Esophagus squamous epithelium (tissue), 5 donors: ENCODE measurements around the gene ICAM1. TPM values are rescaled to one million over a fixed set of nuclear protein-coding genes. Genes with fewer than 3 reads are reported as not detected.

Experiments
- DNase-seq: peaks from one replicate; lab custom pipeline; 2025; lab: John Stamatoyannopoulos, UW
- H3K27ac ChIP-seq, 4 donors: fragments of 200-600 bp; sonication (generic); one replicate each; pipeline ENCODE4 v1.5.1; 2016 to 2019; ENCODE audit warnings: mild to moderate bottlenecking in 1 of 4
- H3K27me3 ChIP-seq, 4 donors: fragments of 200-600 bp; sonication (generic); 1 replicate in 3 of 4; 2 replicates in 1 of 4; pipeline versions ENCODE4 v1.5.1 to v1.6.0; 2017 to 2021; ENCODE audit warnings: antibody characterized with exemption in 1 of 4
- H3K36me3 ChIP-seq, 3 donors: fragments of 200-600 bp; sonication (generic); one replicate each; pipeline ENCODE4 v1.5.1; 2016 to 2019
- H3K4me1 ChIP-seq, 3 donors: fragments of 200-600 bp; sonication (generic); one replicate each; pipeline ENCODE4 v1.5.1; 2017 to 2019
- H3K4me3 ChIP-seq, 4 donors: fragments of 200-600 bp; sonication (generic); 1 replicate in 3 of 4; 2 replicates in 1 of 4; pipeline ENCODE4 v1.5.1; 2016 to 2019; ENCODE audit warnings: mild to moderate bottlenecking in 2 of 4, moderate library complexity in 1 of 4
- H3K9me3 ChIP-seq, 3 donors: fragments of 200-600 bp; sonication (generic); one replicate each; pipeline ENCODE4 v1.5.1; 2016 to 2019
- POLR2A ChIP-seq, 4 donors: fragments of 450-650 bp; IDR thresholded peaks; one replicate each; pipeline ENCODE4 v1.6.1; 2017; ENCODE audit warnings: antibody characterized with exemption in 4 of 4, mild to moderate bottlenecking in 4 of 4, moderate library complexity in 3 of 4
- WGBS, 2 donors: methylation state at CpG; one replicate each; pipeline ENCODE4 v1.1.5; 2018; 5-methylcytosine and 5-hydroxymethylcytosine counted together
- intact Hi-C: fragments of 100-400 bp; cut with DNase I; formaldehyde crosslinking; loops from one replicate; pipeline ENCODE4 v1.15.0; 2022
- small RNA-seq, 4 donors: library from RNA; depleted of rRNA; stranded (forward); fragments of <200 nt; gene quantifications; one replicate each; pipeline ENCODE3, GENCODE V24; 2016
- total RNA-seq, 4 donors: library from RNA; depleted of rRNA; stranded (reverse); fragments of >200 nt; gene quantifications; one replicate each; pipeline ENCODE4 v1.1.0, GENCODE V29; 2016
- TF ChIP-seq, protein P1 (sequence below), 6 experiments: fragments of 450-650 bp in 4 of 6; fragments of 200-600 bp in 2 of 6; sonication (generic) in 2 of 6; IDR thresholded peaks; one replicate each; pipeline ENCODE4 v1.5.1; 2016 to 2019; ENCODE audit warnings: antibody characterized with exemption in 6 of 6, mild to moderate bottlenecking in 4 of 6, moderate library complexity in 4 of 6
- donor health status: DM: yes; HTN: yes; CAD: no.

Gene ICAM1
- total RNA-seq, 4 donors from 2014 or later = 5.4 to 26.4 (median 7.7) TPM

- TF ChIP-seq POLR2A (IDR thresholded peaks at IDR 0.05) = peak in 2 of 4 donors; percentile 66 to 72
- TF ChIP-seq, protein P1, sequence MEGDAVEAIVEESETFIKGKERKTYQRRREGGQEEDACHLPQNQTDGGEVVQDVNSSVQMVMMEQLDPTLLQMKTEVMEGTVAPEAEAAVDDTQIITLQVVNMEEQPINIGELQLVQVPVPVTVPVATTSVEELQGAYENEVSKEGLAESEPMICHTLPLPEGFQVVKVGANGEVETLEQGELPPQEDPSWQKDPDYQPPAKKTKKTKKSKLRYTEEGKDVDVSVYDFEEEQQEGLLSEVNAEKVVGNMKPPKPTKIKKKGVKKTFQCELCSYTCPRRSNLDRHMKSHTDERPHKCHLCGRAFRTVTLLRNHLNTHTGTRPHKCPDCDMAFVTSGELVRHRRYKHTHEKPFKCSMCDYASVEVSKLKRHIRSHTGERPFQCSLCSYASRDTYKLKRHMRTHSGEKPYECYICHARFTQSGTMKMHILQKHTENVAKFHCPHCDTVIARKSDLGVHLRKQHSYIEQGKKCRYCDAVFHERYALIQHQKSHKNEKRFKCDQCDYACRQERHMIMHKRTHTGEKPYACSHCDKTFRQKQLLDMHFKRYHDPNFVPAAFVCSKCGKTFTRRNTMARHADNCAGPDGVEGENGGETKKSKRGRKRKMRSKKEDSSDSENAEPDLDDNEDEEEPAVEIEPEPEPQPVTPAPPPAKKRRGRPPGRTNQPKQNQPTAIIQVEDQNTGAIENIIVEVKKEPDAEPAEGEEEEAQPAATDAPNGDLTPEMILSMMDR (IDR thresholded peaks at IDR 0.05) = no peak
- peak within 1 kb of the TSS; percentile 82 to 97 (median 87) for H3K4me3 ChIP-seq
- H3K36me3 ChIP-seq = peaks cover 16 to 26% (median 21%) of the 10 kb centered on the region in 3 donors
- H3K27ac ChIP-seq = peak within 1 kb of the TSS; percentile 81 to 93 (median 92)
- H3K4me1 ChIP-seq = peaks cover 14 to 36% (median 16%) of the 10 kb centered on the region in 3 donors
- 0 to 1% methylated on average over 17 to 23 of the region's 82 CpGs for WGBS, 2 donors
- H3K27me3 ChIP-seq = no peaks in the 10 kb centered on the region
- peak; percentile 77 for DNase-seq
- H3K9me3 ChIP-seq = no peaks in the 10 kb centered on the region
- intact Hi-C loops = no loop called here
Observed at GRCh38 chr19:10332965-10333757, 62.2 kb downstream of the ICAM1 start, which contains the start of gene RAVER1. Gene RAVER1, minus strand, starts transcription at chr19:10333529. Its CDS starts 22 bp downstream, at chr19:10333507.

DNA sequence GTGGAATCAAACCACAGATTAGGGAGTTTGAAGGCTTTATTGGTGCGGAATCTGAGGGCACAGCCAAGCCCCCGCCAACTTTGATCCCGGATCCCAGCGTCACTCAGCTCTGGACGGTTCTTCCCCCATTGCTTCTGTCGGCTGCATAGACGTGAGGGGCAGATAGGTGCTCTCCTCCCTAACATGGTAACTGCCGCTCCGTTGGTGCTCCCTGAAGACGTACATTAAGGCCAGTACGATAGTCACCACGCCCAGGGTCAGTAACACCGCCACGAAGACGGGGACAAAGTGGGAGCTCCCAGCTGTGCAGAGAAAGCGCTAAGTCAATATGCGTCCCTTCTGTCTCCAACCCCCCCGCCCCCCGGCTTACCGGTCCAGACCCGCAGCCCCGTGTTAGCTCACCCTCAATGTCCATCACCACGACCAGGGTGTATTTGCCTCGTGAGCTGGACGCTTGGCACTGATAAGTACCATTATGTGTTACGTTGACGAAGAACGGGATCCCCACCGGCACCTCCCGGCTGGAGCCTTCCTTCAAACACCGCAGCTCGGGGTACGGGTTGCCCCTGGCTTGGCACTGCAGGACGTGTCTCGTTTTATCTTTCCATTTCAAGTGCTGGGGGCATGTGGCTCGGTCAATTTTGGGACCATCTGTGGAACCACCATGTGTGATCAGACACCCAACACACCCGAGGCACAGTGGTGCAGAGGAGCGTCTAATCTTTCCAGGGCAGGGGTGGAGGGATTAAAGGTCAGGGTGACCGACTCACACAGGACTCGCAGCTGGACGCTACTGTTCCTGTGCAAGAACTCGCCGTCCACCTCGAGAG is 63.1 kb downstream of the ICAM1 start:
- Histone ChIP-seq H3K4me1 (peaks cover 14 to 36% (median 16%) of the 10 kb centered on the region in 3 donors), H3K9me3 (no peaks in the 10 kb centered on the region), H3K4me3 (peak overlapping the region; percentile 82 to 97 (median 87)), H3K27ac (peak overlapping the region; percentile 81 to 93 (median 92)), H3K36me3 (peaks cover 9 to 18% (median 13%) of the 10 kb centered on the region in 3 donors), H3K27me3 (no peaks in the 10 kb centered on the region)
- no peak for DNase-seq
- intact Hi-C loops = no loop called here
- 22 to 24% methylated on average over 14 to 25 of the region's 44 CpGs for WGBS, 2 donors
- TF ChIP-seq, protein P1 (IDR thresholded peaks at IDR 0.05) = no peak
- no peak for TF ChIP-seq POLR2A (IDR thresholded peaks at IDR 0.05)

- WGBS, 2 donors = 3 to 11% methylated on average over 11 to 21 of the region's 59 CpGs
- H3K9me3 ChIP-seq = no peaks in the 10 kb centered on the region
- DNase-seq = peak; percentile 43
- peak overlapping the region; percentile 82 to 97 (median 87) for H3K4me3 ChIP-seq
- peak overlapping the region; percentile 81 to 93 (median 92) for H3K27ac ChIP-seq
- TF ChIP-seq, protein P1 (IDR thresholded peaks at IDR 0.05) = peak in 1 of 6 experiments; percentile 9
- TF ChIP-seq POLR2A (IDR thresholded peaks at IDR 0.05) = peak in 2 of 4 donors; percentile 29 to 35
- H3K4me1 ChIP-seq = peaks cover 14 to 36% (median 16%) of the 10 kb centered on the region in 3 donors
- intact Hi-C loops = no loop called here
- H3K36me3 ChIP-seq = peaks cover under 1 to 10% (median 5%) of the 10 kb centered on the region in 3 donors
- no peaks in the 10 kb centered on the region for H3K27me3 ChIP-seq
Observed at GRCh38 chr19:10334588-10335351, 63.9 kb downstream of the ICAM1 start.

- Histone ChIP-seq H3K27ac (peak overlapping the region in 3 of 4 donors; percentile 52 to 93 (median 91)), H3K4me3 (peak overlapping the region; percentile 82 to 97 (median 87))
Observed at GRCh38 chr19:10335352-10335985, 64.5 kb downstream of the ICAM1 start.

More at GRCh38 chr19:10335352-10335985, 64.5 kb downstream of the ICAM1 start:
- H3K4me1 ChIP-seq = peaks cover 14 to 36% (median 16%) of the 10 kb centered on the region in 3 donors
- TF ChIP-seq POLR2A (IDR thresholded peaks at IDR 0.05) = no peak
- DNase-seq = no peak
- intact Hi-C loops = no loop called here
- no peaks in the 10 kb centered on the region for H3K27me3 ChIP-seq
- H3K36me3 ChIP-seq = peaks cover 0 to 3% (median 0%) of the 10 kb centered on the region in 3 donors
- WGBS, 2 donors = 55 to 68% methylated on average over 6 to 7 of the region's 26 CpGs
- H3K9me3 ChIP-seq = no peaks in the 10 kb centered on the region

Small RNA genes within 50 kb of the gene (small RNA-seq; reads per million reads assigned to genes)
- gene AC011511.1 (0 reads per million in 4 donors), gene AC011511.4 (0 to 0.09 (median 0) reads per million in 4 donors), gene MIR4322 (0 reads per million in 4 donors)

Other genes with a start within 250 kb of the ICAM1 start
- 10 to 100 TPM in 3 of 4 donors, 1 to 10 TPM in 1; 10.0 to 23.7 (median 14.7) TPM for gene SHFL, start 184.8 kb upstream of the ICAM1 start, total RNA-seq
- under 1 TPM in 1 of 4 donors, not detected in 3; 0.42 TPM for gene ANGPTL6, start 168.4 kb upstream of the ICAM1 start, total RNA-seq
- gene PPAN, start 164.8 kb upstream of the ICAM1 start, total RNA-seq = 10 to 100 TPM; 31.9 to 56.1 (median 39.6) TPM
- gene P2RY11, start 159.4 kb upstream of the ICAM1 start, total RNA-seq = 1 to 10 TPM; 2.9 to 9.2 (median 5.8) TPM
- gene EIF3G, start 151.2 kb upstream of the ICAM1 start, total RNA-seq = 100 to 1,000 TPM; 146 to 253 (median 183) TPM
- 10 to 100 TPM; 29.5 to 80.6 (median 48.4) TPM for gene DNMT1, start 76.2 kb upstream of the ICAM1 start, total RNA-seq
- 1 to 10 TPM; 1.6 to 6.1 (median 3.3) TPM for gene S1PR2, start 39.8 kb upstream of the ICAM1 start, total RNA-seq
- gene MRPL4, start 18.9 kb upstream of the ICAM1 start, total RNA-seq = 100 to 1,000 TPM in 2 of 4 donors, 10 to 100 TPM in 2; 77.6 to 105 (median 92.6) TPM
- under 1 TPM in 2 of 4 donors, not detected in 2; 0.29 to 0.76 TPM for gene ICAM4, start 15.8 kb downstream of the ICAM1 start, total RNA-seq
- gene ICAM5, start 18.8 kb downstream of the ICAM1 start, total RNA-seq = 1 to 10 TPM in 2 of 4 donors, under 1 TPM in 1, not detected in 1; 0.12 to 1.6 (median 1.3) TPM
- 1 to 10 TPM in 2 of 4 donors, under 1 TPM in 2; 0.79 to 1.5 (median 1.2) TPM for gene ZGLP1, start 38.7 kb downstream of the ICAM1 start, total RNA-seq
- gene FDX2, start 44.9 kb downstream of the ICAM1 start, total RNA-seq = 10 to 100 TPM in 2 of 4 donors, 1 to 10 TPM in 2; 8.0 to 20.7 (median 12.3) TPM
- 10 to 100 TPM; 13.8 to 26.8 (median 19.7) TPM for gene RAVER1, start 62.4 kb downstream of the ICAM1 start, total RNA-seq
- gene ICAM3, start 68.5 kb downstream of the ICAM1 start, total RNA-seq = 10 to 100 TPM in 1 of 4 donors, 1 to 10 TPM in 3; 4.3 to 22.7 (median 8.0) TPM
- gene TYK2, start 109.5 kb downstream of the ICAM1 start, total RNA-seq = 10 to 100 TPM; 41.8 to 74.2 (median 50.7) TPM
- 100 to 1,000 TPM; 128 to 171 (median 152) TPM for gene CDC37, start 132.4 kb downstream of the ICAM1 start, total RNA-seq
- 1 to 10 TPM in 3 of 4 donors, under 1 TPM in 1; 0.87 to 7.1 (median 2.3) TPM for gene PDE4A, start 149.4 kb downstream of the ICAM1 start, total RNA-seq
- gene KEAP1, start 232.2 kb downstream of the ICAM1 start, total RNA-seq = 10 to 100 TPM; 66.2 to 86.9 (median 76.4) TPM
- gene S1PR5, start 246.3 kb downstream of the ICAM1 start, total RNA-seq = 10 to 100 TPM in 3 of 4 donors, 1 to 10 TPM in 1; 8.9 to 27.2 (median 16.3) TPM